ENCODE data around the gene SAMD9.
"Not testable (repeated sequence)": the region's sequence is repeated elsewhere in the genome, so short reads cannot be mapped to it uniquely, and the experiment has no call there.

SAMD9 gene

DNA sequence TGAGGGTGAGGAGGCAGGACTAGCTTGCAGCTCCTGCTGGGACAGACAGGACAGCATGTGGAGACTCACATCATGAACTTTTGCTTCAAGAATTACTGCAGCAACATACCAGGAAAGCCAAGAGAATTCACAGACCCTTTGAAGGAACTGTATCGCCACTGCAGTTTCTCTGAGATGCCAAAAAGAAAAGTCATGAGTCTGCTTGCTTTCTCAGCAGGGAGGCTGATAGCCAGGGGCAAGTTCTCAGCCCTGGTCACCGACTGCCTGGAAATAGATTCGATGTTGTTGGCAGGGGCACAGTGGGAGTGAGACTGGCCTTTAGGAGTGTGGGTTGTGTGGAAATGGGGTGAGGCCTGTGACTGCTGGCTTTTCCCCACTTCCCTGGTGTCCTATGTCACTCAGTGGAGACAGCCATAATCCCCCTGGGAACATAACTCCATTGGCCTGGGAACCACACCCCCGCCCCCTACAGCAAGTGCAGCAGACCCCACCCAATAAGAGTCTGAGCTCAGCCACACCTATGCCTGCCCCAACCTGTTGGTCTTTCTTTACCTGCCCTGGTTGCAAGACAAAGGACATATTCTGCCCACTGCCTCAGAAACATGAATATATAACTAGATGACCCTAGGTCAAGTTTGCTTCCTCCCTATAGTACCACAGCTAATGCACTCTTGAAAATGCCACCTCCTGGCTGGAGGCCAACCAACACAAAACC is 1.6 kb upstream of the SAMD9 start:
- no peak for DNase-seq

GRCh38 chr7:93117327-93117726 is 452 bp downstream of the SAMD9 start:
- DNase-seq, result no peak

GRCh38 chr7:93115796-93116195 is 2.0 kb downstream of the SAMD9 start:
- no peak for DNase-seq

DNA sequence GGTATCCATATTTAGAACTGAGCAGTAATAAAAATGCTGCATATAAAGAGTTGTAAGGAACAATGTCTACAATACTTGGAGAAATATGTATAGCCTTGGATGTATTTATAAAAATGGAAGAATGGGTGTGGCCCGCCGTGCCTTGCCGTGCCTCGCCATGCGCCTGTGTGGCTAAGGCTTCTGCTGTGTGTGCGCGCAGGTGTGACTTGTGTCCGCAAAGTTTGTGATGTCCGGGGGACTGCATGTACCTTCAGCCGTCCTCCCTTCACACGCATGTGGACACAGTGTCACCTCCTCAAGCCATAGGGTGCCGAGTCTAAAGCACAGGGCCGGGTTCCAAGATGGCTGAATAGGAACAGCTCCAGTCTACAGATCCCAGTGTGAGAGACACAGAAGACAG is 9.8 kb downstream of the SAMD9 start:
- DNase-seq, result no peak

DNA sequence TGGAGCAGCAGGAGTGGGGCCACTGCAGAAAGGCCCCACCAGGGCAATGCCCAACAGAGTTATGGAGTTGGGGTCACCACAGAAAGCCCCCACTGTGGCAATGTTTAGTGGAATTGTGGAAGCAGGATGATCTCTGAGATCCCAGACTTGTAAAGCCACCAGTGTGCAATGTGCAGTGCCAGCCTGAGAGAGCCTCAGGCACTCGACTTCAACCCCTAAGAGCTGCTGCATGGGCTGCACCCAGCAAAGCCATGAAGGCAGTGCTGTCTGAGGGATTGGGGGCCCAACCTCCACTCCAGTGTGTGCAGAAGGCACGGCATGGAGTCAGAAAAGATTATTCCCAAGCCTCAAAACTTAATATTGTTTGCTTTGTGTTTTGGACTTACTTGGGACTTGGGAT is 20.4 kb downstream of the SAMD9 start:
- no peak for DNase-seq

DNA sequence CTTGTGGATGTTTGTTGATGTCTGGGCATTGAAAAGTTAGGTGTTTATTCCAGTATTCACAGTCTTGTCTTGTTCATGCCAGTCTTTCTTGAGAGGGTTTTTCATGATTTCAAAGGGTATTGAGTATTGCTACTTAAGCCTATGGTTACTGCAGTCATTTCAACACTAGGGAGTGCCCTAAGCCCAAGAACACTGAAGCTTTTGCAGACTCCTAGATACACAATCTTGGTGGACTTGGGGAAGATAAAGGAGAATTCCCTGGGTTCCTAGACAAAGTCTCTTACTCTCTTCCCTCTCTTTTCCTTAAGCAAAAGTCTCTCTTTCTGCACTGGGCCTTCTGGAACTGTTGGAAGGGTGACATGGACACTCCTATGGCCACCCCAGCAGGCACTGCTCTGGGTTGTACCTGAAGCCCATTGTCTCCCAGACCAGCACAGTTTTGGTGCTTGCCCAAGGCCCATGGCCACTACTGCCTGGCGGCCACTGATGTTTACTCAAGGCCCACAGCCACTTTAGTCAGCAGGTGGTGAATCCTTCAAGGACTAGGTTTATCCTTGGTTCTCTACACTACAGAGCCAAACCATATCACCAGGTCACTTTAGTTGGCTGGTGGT is 24.9 kb downstream of the SAMD9 start:
- no peak for DNase-seq

DNA sequence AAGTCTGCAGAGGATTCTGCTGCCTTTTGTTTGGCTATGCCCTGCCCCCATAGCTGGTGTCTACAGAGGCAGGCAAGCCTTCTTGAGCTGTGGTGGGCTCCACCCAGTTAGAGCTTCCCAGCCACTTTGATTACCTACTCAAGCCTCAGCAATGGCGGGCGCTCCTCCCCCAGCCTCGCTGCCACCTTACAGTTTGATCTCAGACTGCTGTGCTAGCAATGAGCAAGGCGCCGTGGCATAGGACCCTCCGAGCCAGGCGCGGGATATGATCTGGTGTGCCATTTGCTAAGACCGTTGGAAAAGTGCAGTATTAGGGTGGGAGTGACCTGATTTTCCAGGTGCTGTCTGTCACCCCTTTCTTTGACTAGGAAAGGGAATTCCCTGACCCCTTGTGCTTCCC is 44.4 kb downstream of the SAMD9 start:
- not testable (repeated sequence) for DNase-seq

DNA sequence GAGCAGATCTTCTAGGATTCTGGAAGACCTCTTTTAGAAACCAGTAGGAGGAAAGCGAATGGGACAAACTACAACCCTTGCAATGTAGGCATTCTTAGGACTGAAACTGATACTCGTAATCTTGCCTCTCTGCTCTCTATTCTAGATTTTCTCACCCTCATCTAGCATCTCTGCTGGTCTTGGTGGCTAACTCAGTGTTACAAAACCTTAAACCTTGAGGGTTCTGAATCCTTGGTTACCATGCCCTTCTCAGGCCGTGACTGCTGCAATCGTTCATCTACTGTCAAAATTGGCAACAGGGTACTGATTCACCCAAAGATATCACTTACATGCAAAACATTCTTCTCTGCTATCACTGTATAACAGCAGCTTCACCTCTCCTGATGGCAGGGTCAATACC is 55.2 kb downstream of the SAMD9 start:
- no peak for DNase-seq

DNA sequence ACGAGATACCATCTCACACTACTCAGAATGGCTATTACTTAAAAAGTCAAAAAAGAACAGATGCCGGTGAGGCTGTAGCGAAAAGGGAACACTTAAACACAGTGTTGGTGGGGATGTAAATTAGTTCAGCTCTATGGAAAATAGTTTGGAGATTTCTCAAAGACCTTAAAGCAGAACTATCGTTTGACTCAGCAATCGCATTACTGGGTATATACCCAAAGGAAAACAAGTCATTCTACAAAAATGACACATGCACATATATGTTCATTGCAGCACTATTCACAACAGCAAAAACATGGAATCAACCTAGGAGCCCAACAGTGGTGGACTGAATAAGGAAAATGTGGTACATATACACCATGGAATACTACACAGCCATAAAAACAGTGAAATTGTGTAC is 56.9 kb downstream of the SAMD9 start:
- no peak for DNase-seq

DNA sequence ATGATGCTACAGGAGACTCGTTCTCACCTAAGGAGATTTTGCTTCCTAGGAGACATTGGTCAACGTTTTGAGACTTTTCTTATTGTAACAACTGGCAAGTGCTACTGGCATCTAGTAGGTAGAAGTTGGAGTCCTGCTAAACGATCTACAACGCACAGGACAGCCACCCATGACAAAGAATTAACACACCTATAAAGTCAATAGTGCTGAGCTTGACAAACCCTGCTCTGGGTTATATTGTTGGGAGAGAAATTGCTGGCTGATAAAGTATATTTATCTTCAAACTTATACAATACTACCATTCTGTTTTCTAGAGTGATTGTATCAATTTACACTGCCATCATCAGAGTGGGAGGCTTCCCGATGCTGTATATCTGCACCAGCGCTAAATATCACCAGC is 57.8 kb downstream of the SAMD9 start:
- no peak for DNase-seq

DNA sequence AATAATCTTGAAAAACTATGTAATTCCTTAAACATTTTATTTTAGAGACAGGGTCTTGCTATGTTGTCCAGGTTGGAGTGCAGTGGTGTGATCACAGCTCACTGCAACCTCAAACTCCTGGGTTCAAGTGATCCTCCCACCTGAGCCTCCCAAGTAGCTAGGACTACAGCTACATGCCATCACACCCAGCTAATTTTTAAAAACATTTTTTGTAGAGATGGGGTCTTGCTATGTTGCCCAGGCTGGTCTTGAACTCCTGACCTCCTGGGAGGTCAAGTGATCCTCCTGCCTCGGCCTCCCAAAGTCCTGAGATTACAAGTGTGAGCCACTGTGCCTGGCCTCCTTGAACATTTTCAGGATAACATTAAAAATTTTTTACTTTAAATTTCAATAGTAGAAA is 61.2 kb downstream of the SAMD9 start:
- not testable (repeated sequence) for DNase-seq

DNA sequence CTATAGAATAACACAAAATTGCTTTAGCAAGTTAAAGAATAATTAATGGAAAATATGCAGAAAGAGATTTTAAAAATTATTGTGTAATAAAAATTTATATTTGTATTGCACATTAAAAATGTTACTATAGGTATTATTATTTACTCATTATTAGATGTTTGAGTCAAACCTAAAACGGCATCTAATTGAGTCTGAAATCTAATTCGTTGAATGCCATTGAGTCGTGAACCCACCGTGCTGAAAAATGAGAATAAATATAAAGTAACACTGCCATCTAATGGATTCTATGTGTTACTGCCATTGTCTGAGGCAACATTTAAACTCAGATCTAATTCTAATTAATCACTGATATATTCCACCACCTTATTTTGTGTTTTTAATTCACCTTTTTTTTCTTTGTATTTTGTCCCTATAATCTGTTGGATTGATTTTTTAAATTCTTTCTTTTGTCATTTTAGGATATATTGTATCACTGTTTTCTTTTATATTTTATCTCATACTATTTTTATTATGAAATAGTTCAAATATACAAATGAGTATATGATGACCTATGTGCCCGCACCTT is 62.2 kb downstream of the SAMD9 start:
- no peak for DNase-seq

DNA sequence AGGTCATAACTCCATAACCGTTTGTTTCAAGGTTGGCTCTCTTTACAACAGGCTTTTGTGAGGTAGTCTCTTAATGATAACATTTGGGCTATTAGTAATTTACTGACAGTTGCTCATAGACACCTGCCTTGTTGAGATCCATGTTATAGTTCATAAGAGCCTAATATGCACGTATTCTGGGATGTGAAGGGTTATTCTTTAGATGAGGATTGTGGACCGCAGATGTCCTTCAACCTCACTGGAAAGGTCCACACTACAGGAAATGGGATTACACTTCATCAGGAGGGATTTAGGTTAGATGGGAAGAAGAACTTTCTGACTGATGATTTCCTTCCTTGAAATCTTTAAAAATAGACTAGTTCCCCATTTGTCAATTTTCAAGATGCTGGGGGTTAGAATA is 62.8 kb downstream of the SAMD9 start:
- DNase-seq, result no peak

GRCh38 chr7:93053949-93054943 is 63.5 kb downstream of the SAMD9 start:
- DNase-seq, result no peak

- DNase-seq, result no peak
These were observed 64.4 kb downstream of the SAMD9 start for GRCh38 chr7:93053209-93053948.

DNA sequence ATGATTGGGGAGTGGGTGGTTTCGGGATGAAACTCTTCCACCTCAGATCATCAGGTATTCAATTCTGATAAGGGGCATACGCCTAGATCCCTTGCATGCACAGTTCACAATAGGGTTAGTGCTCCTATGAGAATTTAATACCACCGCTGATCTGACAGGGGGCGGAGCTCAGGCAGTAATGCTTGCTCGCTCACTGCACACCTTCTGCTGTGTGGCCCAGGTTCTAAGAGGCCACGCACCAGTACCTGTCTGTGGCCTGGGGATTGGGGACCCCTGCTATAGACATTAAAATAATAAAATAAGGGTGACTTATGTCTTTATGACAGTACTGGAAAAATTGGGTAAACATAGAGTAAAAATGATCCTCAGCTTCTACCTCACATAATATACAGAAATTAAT is 66.1 kb downstream of the SAMD9 start:
- no peak for DNase-seq
